H9 (cell line): ENCODE results near the gene MYT1. TPM values are rescaled to one million over a fixed set of nuclear protein-coding genes. Genes with fewer than 3 reads are reported as not detected.

Source experiments
- DNase-seq: peaks from one replicate; pipeline ENCODE4 v3.0.0-alpha.2; 2017
- H2AFZ ChIP-seq: one replicate; pipeline ENCODE4 v1.6.1; 2013; ENCODE audit warnings: mild to moderate bottlenecking, low read length, control low read depth, moderate library complexity
- H2AK5ac ChIP-seq: 2 replicates; pipeline ENCODE4 v1.6.1; 2013; ENCODE audit warnings: low read length, control low read depth, mixed read lengths; ENCODE audit not compliant: insufficient read length
- H2BK120ac ChIP-seq: one replicate; pipeline ENCODE4 v1.6.1; 2013; ENCODE audit warnings: low read depth, mild to moderate bottlenecking, low read length, control low read depth, inconsistent platforms; ENCODE audit not compliant: poor library complexity, severe bottlenecking
- H2BK12ac ChIP-seq: 2 replicates; pipeline ENCODE4 v1.6.1; 2013; ENCODE audit warnings: low read length, control low read depth, mixed read lengths, low read depth; ENCODE audit not compliant: insufficient read length
- H2BK15ac ChIP-seq: 2 replicates; pipeline ENCODE4 v1.6.1; 2013; ENCODE audit warnings: low read depth, low read length, control low read depth
- H2BK20ac ChIP-seq: one replicate; pipeline ENCODE4 v1.6.1; 2013; ENCODE audit warnings: low read depth, mild to moderate bottlenecking, low read length, control low read depth, inconsistent platforms; ENCODE audit not compliant: poor library complexity, severe bottlenecking
- H2BK5ac ChIP-seq: 2 replicates; pipeline ENCODE4 v1.6.1; 2013; ENCODE audit warnings: low read length, control low read depth, mixed read lengths; ENCODE audit not compliant: insufficient read length
- H3K14ac ChIP-seq: 2 replicates; pipeline ENCODE4 v1.6.1; 2013; ENCODE audit warnings: low read length, control low read depth; ENCODE audit not compliant: insufficient read depth
- H3K18ac ChIP-seq: 2 replicates; pipeline ENCODE4 v1.6.1; 2013; ENCODE audit warnings: low read depth, mild to moderate bottlenecking, mixed read lengths, low read length, control low read depth; ENCODE audit not compliant: insufficient read length
- H3K23ac ChIP-seq: 2 replicates; pipeline ENCODE4 v1.6.1; 2013; ENCODE audit warnings: low read length, control low read depth, mixed read lengths, low read depth; ENCODE audit not compliant: insufficient read length
- H3K23me2 ChIP-seq: 2 replicates; pipeline ENCODE4 v1.6.1; 2013; ENCODE audit warnings: low read depth, mild to moderate bottlenecking, mixed read lengths, low read length, control low read depth; ENCODE audit not compliant: insufficient read length, poor library complexity, severe bottlenecking
- H3K27ac ChIP-seq: 2 replicates; pipeline ENCODE4 v1.5.1; 2013; ENCODE audit warnings: low read length, control low read depth, mixed read lengths, low read depth; ENCODE audit not compliant: insufficient read length
- H3K27me3 ChIP-seq: 2 replicates; pipeline ENCODE4 v1.6.1; 2013; ENCODE audit warnings: low read length, control low read depth, inconsistent platforms; ENCODE audit not compliant: insufficient read depth
- H3K4ac ChIP-seq: 2 replicates; pipeline ENCODE4 v1.6.1; 2013; ENCODE audit warnings: low read depth, mild to moderate bottlenecking, control low read depth, inconsistent platforms, low read length, moderate library complexity
- H3K4me1 ChIP-seq: 2 replicates; pipeline ENCODE4 v1.6.1; 2013; ENCODE audit warnings: low read length, control low read depth, inconsistent platforms; ENCODE audit not compliant: insufficient read depth
- H3K4me2 ChIP-seq: 2 replicates; pipeline ENCODE4 v1.6.1; 2013; ENCODE audit warnings: low read length, control low read depth, mixed read lengths; ENCODE audit not compliant: insufficient read length, insufficient read depth
- H3K56ac ChIP-seq: 2 replicates; pipeline ENCODE4 v1.6.1; 2013; ENCODE audit warnings: low read depth, mild to moderate bottlenecking, mixed read lengths, low read length, control low read depth; ENCODE audit not compliant: insufficient read length
- H3K79me1 ChIP-seq: 2 replicates; pipeline ENCODE4 v1.6.1; 2013; ENCODE audit warnings: low read depth, mild to moderate bottlenecking, moderate library complexity, low read length, control low read depth, inconsistent platforms; ENCODE audit not compliant: insufficient read depth, poor library complexity, severe bottlenecking
- H3K79me2 ChIP-seq: 2 replicates; pipeline ENCODE4 v1.6.1; 2013; ENCODE audit warnings: low read length, control low read depth, inconsistent platforms; ENCODE audit not compliant: insufficient read depth
- H3K9ac ChIP-seq: 2 replicates; pipeline ENCODE4 v1.6.1; 2013; ENCODE audit warnings: low read length, control low read depth, mixed read lengths; ENCODE audit not compliant: insufficient read length; ENCODE audit errors: extremely low read depth
- H3K9me3 ChIP-seq: one replicate; pipeline ENCODE4 v1.6.1; 2013; ENCODE audit warnings: low read depth, low read length, inconsistent platforms; ENCODE audit not compliant: control insufficient read depth
- H3T11ph ChIP-seq: one replicate; pipeline ENCODE4 v1.6.1; 2013; ENCODE audit warnings: mild to moderate bottlenecking, low read length, control low read depth, inconsistent platforms
- H4K20me1 ChIP-seq: one replicate; pipeline ENCODE4 v1.6.1; 2013; ENCODE audit not compliant: control insufficient read depth, insufficient read length, insufficient read depth
- H4K5ac ChIP-seq: 2 replicates; pipeline ENCODE4 v1.6.1; 2013; ENCODE audit warnings: low read depth, mild to moderate bottlenecking, mixed read lengths, low read length, control low read depth; ENCODE audit not compliant: insufficient read length
- H4K8ac ChIP-seq: replicated peaks from 2 replicates; pipeline ENCODE4 v1.6.1; 2013; ENCODE audit warnings: low read length, control low read depth, mixed read lengths, low read depth; ENCODE audit not compliant: insufficient read length
- H4K91ac ChIP-seq: 2 replicates; pipeline ENCODE4 v1.6.1; 2013; ENCODE audit warnings: low read depth, mild to moderate bottlenecking, moderate library complexity, mixed read lengths, low read length, control low read depth; ENCODE audit not compliant: insufficient read length
- H3K27ac Mint-ChIP-seq, 3 experiments: 2 replicates in 2 of 3; 3 replicates in 1 of 3; pipeline ENCODE4 v1.8.0; 2020 to 2021; ENCODE audit warnings: mixed read lengths in 3 of 3, mild to moderate bottlenecking in 1 of 3, moderate library complexity in 1 of 3
- H3K27me3 Mint-ChIP-seq: 2 replicates; pipeline ENCODE4 v1.8.0; 2021; ENCODE audit warnings: low read depth, mild to moderate bottlenecking, moderate library complexity, mixed read lengths
- H3K36me3 Mint-ChIP-seq, 3 experiments: 2 replicates in 2 of 3; 3 replicates in 1 of 3; pipeline ENCODE4 v1.8.0; 2020 to 2021; ENCODE audit warnings: low read depth in 3 of 3, mixed read lengths in 3 of 3; ENCODE audit not compliant: insufficient read depth in 1 of 3
- H3K4me1 Mint-ChIP-seq, 2 experiments: 2 replicates each; pipeline ENCODE4 v1.8.0; 2020; ENCODE audit warnings: mixed read lengths in 2 of 2
- H3K4me3 Mint-ChIP-seq, 2 experiments: 2 replicates in 1 of 2; 3 replicates in 1 of 2; pipeline ENCODE4 v1.8.0; 2020 to 2021; ENCODE audit warnings: mild to moderate bottlenecking in 2 of 2, mixed read lengths in 2 of 2, moderate library complexity in 1 of 2
- H3K9me3 Mint-ChIP-seq, 2 experiments: 2 replicates in 1 of 2; 3 replicates in 1 of 2; pipeline ENCODE4 v1.8.0; 2020; ENCODE audit warnings: mild to moderate bottlenecking in 2 of 2, mixed read lengths in 2 of 2, moderate library complexity in 1 of 2
- CTCF ChIP-seq: fragments of 200-600 bp; sonication (generic); conservative IDR thresholded peaks from 3 replicates; pipeline ENCODE4 v1.8.0; 2021; ENCODE audit warnings: antibody characterized with exemption, mild to moderate bottlenecking
- WGBS: extraction: QIAGEN DNeasy Blood & Tissue Kit; methylation state at CpG from one replicate; pipeline ENCODE4 v1.1.7; 2013; ENCODE audit warnings: missing lambda C conversion rate, low lambda C conversion rate, mixed read lengths; ENCODE audit not compliant: insufficient read length; ENCODE audit errors: extremely low coverage; 5-methylcytosine and 5-hydroxymethylcytosine counted together
- total RNA-seq: library from RNA; stranded (reverse); gene quantifications from 2 replicates; pipeline ENCODE4 v1.2.1, GENCODE V29; 2021

Gene MYT1
- total RNA-seq, 1 experiment from 2014 or later: 0.79 TPM

GRCh38 chr20:64223526-64224067, 59.3 kb downstream of the MYT1 start:
- H3K79me1 ChIP-seq: no peaks in the 10 kb centered on the region
- H4K20me1 ChIP-seq: no peaks in the 10 kb centered on the region
- H2BK120ac ChIP-seq: no peak overlapping the region
- H4K8ac ChIP-seq: no peak overlapping the region
- no peak overlapping the region for H2AFZ ChIP-seq
- H3K27me3 Mint-ChIP-seq: peaks cover 5% of the 10 kb centered on the region
- no peak overlapping the region for H4K91ac ChIP-seq
- H3K56ac ChIP-seq: no peak overlapping the region
- H3K4me1 ChIP-seq: peaks cover 3% of the 10 kb centered on the region; the same call in 1 of the 2 replicates
- no peak overlapping the region for H3K9ac ChIP-seq
- H2BK15ac ChIP-seq: no peak overlapping the region
- TF ChIP-seq CTCF: peak; percentile 88
- H3T11ph ChIP-seq: no peak overlapping the region
- no peak overlapping the region for H4K5ac ChIP-seq
- H3K4me3 Mint-ChIP-seq: peak overlapping the region in 1 of 2 experiments; percentile 25; a peak in 1 of 5 replicates
- peaks cover 12 to 21% of the 10 kb centered on the region in 2 experiments for H3K4me1 Mint-ChIP-seq
- no peaks in the 10 kb centered on the region for H3K79me2 ChIP-seq
- no peaks in the 10 kb centered on the region for H3K9me3 ChIP-seq
- peak overlapping the region; percentile 67 for H3K14ac ChIP-seq
- H2BK20ac ChIP-seq: no peak overlapping the region
- H3K23ac ChIP-seq: no peak overlapping the region
- H3K4me2 ChIP-seq: no peak overlapping the region
- WGBS: no CpG with 5 or more reads among the region's 13 CpGs
- H3K4ac ChIP-seq: no peak overlapping the region
- H3K27ac ChIP-seq: no peak overlapping the region
- H2BK5ac ChIP-seq: no peak overlapping the region
- H3K23me2 ChIP-seq: no peaks in the 10 kb centered on the region
- H3K9me3 Mint-ChIP-seq: no peaks in the 10 kb centered on the region
- H3K18ac ChIP-seq: peak overlapping the region; percentile 64
- peaks cover 0 to 1% (median 0%) of the 10 kb centered on the region in 3 experiments; a peak in 1 of 7 replicates for H3K36me3 Mint-ChIP-seq
- peak; percentile 90 for DNase-seq
- no peak overlapping the region; a peak in 2 of 7 replicates for H3K27ac Mint-ChIP-seq
- no peaks in the 10 kb centered on the region for H3K27me3 ChIP-seq
- no peak overlapping the region for H2AK5ac ChIP-seq
- H2BK12ac ChIP-seq: no peak overlapping the region
